AG04450 (cell line): ENCODE data around the gene S100A2. TPM values are rescaled to one million over a fixed set of nuclear protein-coding genes. Genes with fewer than 3 reads are reported as not detected.
"Not testable (repeated sequence)": the region's sequence is repeated elsewhere in the genome, so short reads cannot be mapped to it uniquely, and the experiment has no call there.

Source experiments
- CTCF ChIA-PET: fragments of 300-600, 350-600 bp; formaldehyde crosslinking; extraction: SDS; loops from one replicate; lab custom pipeline; 2022; ENCODE audit warnings: antibody characterized with exemption, inconsistent platforms; lab: Charles Lee
- POLR2A ChIA-PET: fragments of 350-600 bp; formaldehyde crosslinking; extraction: SDS; loops from one replicate; lab custom pipeline; 2021; ENCODE audit warnings: antibody characterized with exemption, inconsistent platforms; lab: Yijun Ruan, JAX
- DNase-seq: peaks from one replicate; pipeline ENCODE4 v3.0.0-alpha.2; 2011; ENCODE audit warnings: low read depth, low spot score
- H3K27ac ChIP-seq: one replicate; pipeline ENCODE4 v1.5.1; 2012; ENCODE audit warnings: low read depth, low read length, control low read depth
- H3K27me3 ChIP-seq: one replicate; pipeline ENCODE4 v1.6.0; 2012; ENCODE audit warnings: low read length; ENCODE audit not compliant: control insufficient read depth, insufficient read depth
- H3K4me3 ChIP-seq: 2 replicates; pipeline ENCODE4 v1.5.1; 2011; ENCODE audit warnings: mild to moderate bottlenecking, low read depth, low read length, control low read depth
- H3K9me3 ChIP-seq: 2 replicates; pipeline ENCODE4 v1.5.1; 2012; ENCODE audit warnings: low read length; ENCODE audit not compliant: control insufficient read depth, insufficient read depth
- CTCF ChIP-seq: IDR thresholded peaks from 2 replicates; pipeline ENCODE4 v1.5.1; 2011; ENCODE audit warnings: low read depth, low read length, control low read depth, inconsistent platforms
- polyA plus RNA-seq: library from polyadenylated mRNA; depleted of rRNA; stranded (reverse); fragments of >200 nt; gene quantifications from 2 replicates; pipeline ENCODE4 v1.2.3, GENCODE V29; 2011

Gene S100A2
- polyA plus RNA-seq, 1 experiment: 5.2 TPM

GRCh38 chr1:153587314-153587713, 21.7 kb upstream of the S100A2 start:
- POLR2A ChIA-PET: no interaction called here
- DNase-seq: no peak
- TF ChIP-seq CTCF: no peak
- H3K4me3 ChIP-seq: no peak overlapping the region
- H3K9me3 ChIP-seq: no peaks in the 10 kb centered on the region
- CTCF ChIA-PET: interaction anchor here (1.9 to 4.0 kb wide), 2 partner anchors 15 to 54 kb away, joined by 5 to 33 read pairs; no protein-coding TSS in a partner anchor
- H3K27ac ChIP-seq: no peak overlapping the region
- no peaks in the 10 kb centered on the region for H3K27me3 ChIP-seq

- ChIA-PET CTCF (interaction anchor here (4.0 kb wide), 1 partner anchor 14 kb away, joined by 33 read pairs; no protein-coding TSS in a partner anchor), POLR2A (no interaction called here)
- no peak for DNase-seq
- no peak for TF ChIP-seq CTCF
- Histone ChIP-seq H3K4me3 (no peak overlapping the region), H3K9me3 (no peaks in the 10 kb centered on the region), H3K27ac (no peak overlapping the region), H3K27me3 (no peaks in the 10 kb centered on the region)
Observed at GRCh38 chr1:153586347-153586746, 20.7 kb upstream of the S100A2 start.

- no peak for DNase-seq
- Histone ChIP-seq H3K4me3 (no peak overlapping the region), H3K27ac (no peak overlapping the region), H3K9me3 (no peaks in the 10 kb centered on the region), H3K27me3 (no peaks in the 10 kb centered on the region)
- ChIA-PET POLR2A (interaction anchor here (1.4 kb wide), 1 partner anchor 49 kb away, joined by 5 read pairs; the partner anchor contains the start of gene CHTOP), CTCF (interaction anchor here (1.6 to 4.0 kb wide), 2 partner anchors 13 to 74 kb away, joined by 6 to 33 read pairs; no protein-coding TSS in a partner anchor)
- TF ChIP-seq CTCF: no peak
Observed at GRCh38 chr1:153585006-153585405, 19.4 kb upstream of the S100A2 start.

- DNase-seq: no peak
- Histone ChIP-seq H3K27ac (no peak overlapping the region), H3K4me3 (no peak overlapping the region), H3K27me3 (no peaks in the 10 kb centered on the region), H3K9me3 (no peaks in the 10 kb centered on the region)
- CTCF ChIA-PET: interaction anchor here (1.1 to 4.0 kb wide), 3 partner anchors 12 to 73 kb away, joined by 3 to 33 read pairs (median 6); no protein-coding TSS in a partner anchor
- POLR2A ChIA-PET: no interaction called here
- no peak for TF ChIP-seq CTCF
Observed at GRCh38 chr1:153583976-153584375, 18.3 kb upstream of the S100A2 start.

GRCh38 chr1:153583514-153583913, 17.9 kb upstream of the S100A2 start:
- POLR2A ChIA-PET, H3K9me3 ChIP-seq, H3K27me3 ChIP-seq, H3K27ac ChIP-seq, DNase-seq, H3K4me3 ChIP-seq: not testable (repeated sequence)
- CTCF ChIA-PET: interaction anchor here (1.1 to 4.0 kb wide), 3 partner anchors 11 to 73 kb away, joined by 3 to 33 read pairs (median 6); no protein-coding TSS in a partner anchor

GRCh38 chr1:153582836-153583235, 17.2 kb upstream of the S100A2 start:
- POLR2A ChIA-PET: not testable (repeated sequence)

More at GRCh38 chr1:153582836-153583235, 17.2 kb upstream of the S100A2 start:
- not testable (repeated sequence) for H3K4me3 ChIP-seq, H3K27ac ChIP-seq, H3K27me3 ChIP-seq, H3K9me3 ChIP-seq, DNase-seq
- CTCF ChIA-PET: interaction anchor here (2.2 kb wide), 1 partner anchor 10 kb away, joined by 18 read pairs; no protein-coding TSS in a partner anchor
